ENCODE results near the gene KLRC3.

KLRC3 gene

GRCh38 chr12:10409392-10409791 is 11.0 kb downstream of the KLRC3 start, which contains the start of gene KLRC4:
KLRC4 (minus strand) TSS chr12:10409757; CDS start chr12:10409575, 182 bp downstream.
- TF ChIP-seq, protein P1, sequence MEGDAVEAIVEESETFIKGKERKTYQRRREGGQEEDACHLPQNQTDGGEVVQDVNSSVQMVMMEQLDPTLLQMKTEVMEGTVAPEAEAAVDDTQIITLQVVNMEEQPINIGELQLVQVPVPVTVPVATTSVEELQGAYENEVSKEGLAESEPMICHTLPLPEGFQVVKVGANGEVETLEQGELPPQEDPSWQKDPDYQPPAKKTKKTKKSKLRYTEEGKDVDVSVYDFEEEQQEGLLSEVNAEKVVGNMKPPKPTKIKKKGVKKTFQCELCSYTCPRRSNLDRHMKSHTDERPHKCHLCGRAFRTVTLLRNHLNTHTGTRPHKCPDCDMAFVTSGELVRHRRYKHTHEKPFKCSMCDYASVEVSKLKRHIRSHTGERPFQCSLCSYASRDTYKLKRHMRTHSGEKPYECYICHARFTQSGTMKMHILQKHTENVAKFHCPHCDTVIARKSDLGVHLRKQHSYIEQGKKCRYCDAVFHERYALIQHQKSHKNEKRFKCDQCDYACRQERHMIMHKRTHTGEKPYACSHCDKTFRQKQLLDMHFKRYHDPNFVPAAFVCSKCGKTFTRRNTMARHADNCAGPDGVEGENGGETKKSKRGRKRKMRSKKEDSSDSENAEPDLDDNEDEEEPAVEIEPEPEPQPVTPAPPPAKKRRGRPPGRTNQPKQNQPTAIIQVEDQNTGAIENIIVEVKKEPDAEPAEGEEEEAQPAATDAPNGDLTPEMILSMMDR (IDR thresholded peaks at IDR 0.05; ENCODE audit: unreplicated experiment in 3 of 3) = no peak
- no peaks in the 10 kb centered on the region for H3K4me1 Mint-ChIP-seq

GRCh38 chr12:10408842-10409241 is 11.6 kb downstream of the KLRC3 start:
- H3K36me3 Mint-ChIP-seq (ENCODE audit: low read depth) = no peaks in the 10 kb centered on the region
- no peak overlapping the region for H3K27ac Mint-ChIP-seq
- H3K4me1 Mint-ChIP-seq = no peaks in the 10 kb centered on the region
- no peak overlapping the region for H3K4me3 Mint-ChIP-seq
- no peaks in the 10 kb centered on the region for H3K9me3 Mint-ChIP-seq
- no peaks in the 10 kb centered on the region for H3K27me3 Mint-ChIP-seq (ENCODE audit: low read depth)
- TF ChIP-seq, protein P1 (IDR thresholded peaks at IDR 0.05; ENCODE audit: unreplicated experiment in 3 of 3) = no peak

More at GRCh38 chr12:10409392-10409791, 11.0 kb downstream of the KLRC3 start, which contains the start of gene KLRC4:
- Mint-ChIP-seq H3K27me3 (ENCODE audit: low read depth) (no peaks in the 10 kb centered on the region), H3K36me3 (ENCODE audit: low read depth) (no peaks in the 10 kb centered on the region), H3K4me3 (no peak within 1 kb of the TSS), H3K9me3 (no peaks in the 10 kb centered on the region), H3K27ac (no peak within 1 kb of the TSS)

- Mint-ChIP-seq H3K36me3 (ENCODE audit: low read depth) (no peaks in the 10 kb centered on the region), H3K27me3 (ENCODE audit: low read depth) (no peaks in the 10 kb centered on the region), H3K27ac (no peak overlapping the region), H3K4me1 (no peaks in the 10 kb centered on the region), H3K4me3 (no peak overlapping the region), H3K9me3 (no peaks in the 10 kb centered on the region)
- TF ChIP-seq, protein P1 (IDR thresholded peaks at IDR 0.05; ENCODE audit: unreplicated experiment in 3 of 3) = no peak
These were observed 13.7 kb downstream of the KLRC3 start for GRCh38 chr12:10406725-10407124.

- Mint-ChIP-seq H3K9me3 (no peaks in the 10 kb centered on the region), H3K36me3 (ENCODE audit: low read depth) (no peaks in the 10 kb centered on the region), H3K27ac (no peak overlapping the region), H3K4me3 (no peak overlapping the region), H3K4me1 (no peaks in the 10 kb centered on the region), H3K27me3 (ENCODE audit: low read depth) (no peaks in the 10 kb centered on the region)
- TF ChIP-seq, protein P1 (IDR thresholded peaks at IDR 0.05; ENCODE audit: unreplicated experiment in 3 of 3) = no peak
These were observed 15.1 kb downstream of the KLRC3 start for GRCh38 chr12:10405294-10405693.

- H3K4me1 Mint-ChIP-seq = no peaks in the 10 kb centered on the region
- H3K36me3 Mint-ChIP-seq (ENCODE audit: low read depth) = no peaks in the 10 kb centered on the region
- no peaks in the 10 kb centered on the region for H3K27me3 Mint-ChIP-seq (ENCODE audit: low read depth)
- no peak overlapping the region for H3K4me3 Mint-ChIP-seq
- no peak overlapping the region for H3K27ac Mint-ChIP-seq
- TF ChIP-seq, protein P1 (IDR thresholded peaks at IDR 0.05; ENCODE audit: unreplicated experiment in 3 of 3) = no peak
- H3K9me3 Mint-ChIP-seq = no peaks in the 10 kb centered on the region
These were observed 15.6 kb downstream of the KLRC3 start for GRCh38 chr12:10404798-10405197.

DNA sequence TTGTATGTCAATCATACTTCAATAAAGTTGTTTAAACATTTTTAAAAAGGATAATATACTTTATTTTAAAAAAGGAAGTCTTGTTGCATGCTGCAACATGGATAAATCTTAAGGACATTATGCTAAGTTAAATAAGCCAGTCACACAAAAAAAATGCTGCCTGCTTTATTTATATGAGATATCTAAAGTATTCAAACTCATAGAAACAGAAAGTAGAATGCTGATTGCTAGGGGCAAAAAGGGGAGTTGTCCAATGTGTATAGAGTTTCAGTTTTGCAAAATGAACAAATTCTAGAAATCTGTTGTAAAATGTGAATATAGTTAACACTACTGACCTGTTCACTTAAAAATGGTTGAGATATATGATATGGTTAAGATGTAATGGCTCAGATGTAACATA is 19.6 kb downstream of the KLRC3 start:
- Mint-ChIP-seq H3K4me1 (peaks cover 1% of the 10 kb centered on the region), H3K9me3 (no peaks in the 10 kb centered on the region), H3K27ac (no peak overlapping the region), H3K4me3 (no peak overlapping the region), H3K27me3 (ENCODE audit: low read depth) (no peaks in the 10 kb centered on the region), H3K36me3 (ENCODE audit: low read depth) (no peaks in the 10 kb centered on the region)
- TF ChIP-seq, protein P1 (IDR thresholded peaks at IDR 0.05; ENCODE audit: unreplicated experiment in 3 of 3) = no peak
